Endodermal cell (in vitro differentiated cells): ENCODE data around the gene LNPEP. TPM values are rescaled to one million over a fixed set of nuclear protein-coding genes. Genes with fewer than 3 reads are reported as not detected.

Source experiments
- DNase-seq: peaks from one replicate; pipeline ENCODE4 v3.0.0-alpha.2; 2017
- H3K27ac ChIP-seq: 2 replicates; pipeline ENCODE4 v1.5.1; 2013; ENCODE audit warnings: mild to moderate bottlenecking, low read depth, low read length, moderate library complexity
- H3K27me3 ChIP-seq: 2 replicates; pipeline ENCODE4 v1.6.1; 2013; ENCODE audit warnings: mild to moderate bottlenecking, low read length, moderate library complexity; ENCODE audit not compliant: insufficient read depth, control insufficient read depth, poor library complexity, severe bottlenecking
- H3K36me3 ChIP-seq: 2 replicates; pipeline ENCODE4 v1.7.0; 2013; ENCODE audit warnings: mild to moderate bottlenecking, low read length, moderate library complexity; ENCODE audit not compliant: control insufficient read depth, insufficient read depth
- H3K4me1 ChIP-seq: one replicate; pipeline ENCODE4 v1.7.0; 2013; ENCODE audit warnings: low read length; ENCODE audit not compliant: control insufficient read depth, insufficient read depth
- H3K4me3 ChIP-seq: 2 replicates; pipeline ENCODE4 v1.5.1; 2013; ENCODE audit warnings: mild to moderate bottlenecking, low read length, moderate library complexity
- H3K9ac ChIP-seq: 2 replicates; pipeline ENCODE4 v1.6.1; 2013; ENCODE audit warnings: mild to moderate bottlenecking, low read length, moderate library complexity; ENCODE audit not compliant: poor library complexity, severe bottlenecking; ENCODE audit errors: extremely low read depth
- H3K9me3 ChIP-seq: 2 replicates; pipeline ENCODE4 v1.6.1; 2013; ENCODE audit warnings: mild to moderate bottlenecking, low read length, moderate library complexity; ENCODE audit not compliant: control insufficient read depth
- H3K27ac Mint-ChIP-seq: 2 replicates; pipeline ENCODE4 v1.8.0; 2020; ENCODE audit warnings: mixed read lengths
- H3K27me3 Mint-ChIP-seq: 2 replicates; pipeline ENCODE4 v1.8.0; 2021; ENCODE audit warnings: mild to moderate bottlenecking, mixed read lengths; ENCODE audit not compliant: insufficient read depth
- H3K36me3 Mint-ChIP-seq: 2 replicates; pipeline ENCODE4 v1.8.0; 2020; ENCODE audit warnings: low read depth, mixed read lengths
- H3K4me1 Mint-ChIP-seq: 2 replicates; pipeline ENCODE4 v1.8.0; 2020; ENCODE audit warnings: mixed read lengths
- H3K4me3 Mint-ChIP-seq: 2 replicates; pipeline ENCODE4 v1.8.0; 2020; ENCODE audit warnings: mild to moderate bottlenecking, moderate library complexity, mixed read lengths
- H3K9me3 Mint-ChIP-seq: 2 replicates; pipeline ENCODE4 v1.8.0; 2020; ENCODE audit warnings: mild to moderate bottlenecking, mixed read lengths
- CTCF ChIP-seq: fragments of 200-600 bp; sonication (generic); conservative IDR thresholded peaks from 2 replicates; pipeline ENCODE4 v1.5.0; 2021; ENCODE audit warnings: antibody characterized with exemption, mild to moderate bottlenecking
- WGBS, 2 experiments: methylation state at CpG; one replicate each; pipeline versions ENCODE4 v1.1.5 to v1.1.7; 2013; ENCODE audit warnings: missing lambda C conversion rate in 2 of 2, mixed read lengths in 1 of 2; ENCODE audit not compliant: insufficient coverage in 1 of 2, insufficient read length in 1 of 2; 5-methylcytosine and 5-hydroxymethylcytosine counted together
- total RNA-seq, 2 donors: library from RNA; stranded (reverse); fragmentation: NEBNext Ultra II Directional in 1 of 2; extraction: Animal tissue kit (Norgen Biotek cat#: 25700) in 1 of 2; gene quantifications; 2 replicates in 1 of 2; 3 replicates in 1 of 2; pipeline ENCODE4 v1.2.1, GENCODE V29; 2021

LNPEP gene
- total RNA-seq, 2 donors from 2014 or later: 11.2 to 12.3 TPM

DNA sequence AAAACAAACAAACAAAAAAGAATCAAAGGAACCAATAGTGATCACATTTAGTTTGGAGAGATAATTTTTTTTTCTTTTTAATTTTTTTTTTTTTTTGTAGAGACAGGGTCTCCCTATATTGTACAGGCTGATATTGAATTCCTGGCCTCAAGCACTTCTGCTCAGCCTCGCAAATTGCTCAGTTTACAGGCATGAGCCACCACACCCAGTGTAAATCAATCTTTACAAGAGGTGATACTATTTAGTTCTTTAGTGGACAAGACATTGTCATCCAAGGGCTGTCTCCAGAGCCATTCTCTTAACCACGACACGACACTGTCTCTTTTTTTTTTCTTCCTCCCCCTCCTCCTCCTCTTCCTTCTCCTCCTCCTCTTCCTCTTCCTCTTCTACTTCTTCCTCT, 30.0 kb upstream of the LNPEP start:
- H3K4me3 Mint-ChIP-seq: no peak overlapping the region
- H3K4me1 Mint-ChIP-seq: no peaks in the 10 kb centered on the region
- Histone ChIP-seq H3K27me3 (no peaks in the 10 kb centered on the region), H3K4me3 (no peak overlapping the region), H3K36me3 (no peaks in the 10 kb centered on the region), H3K9ac (no peak overlapping the region), H3K4me1 (no peaks in the 10 kb centered on the region), H3K9me3 (no peaks in the 10 kb centered on the region), H3K27ac (no peak overlapping the region)
- H3K9me3 Mint-ChIP-seq: no peaks in the 10 kb centered on the region
- no peaks in the 10 kb centered on the region for H3K36me3 Mint-ChIP-seq
- H3K27me3 Mint-ChIP-seq: no peaks in the 10 kb centered on the region
- no peak for DNase-seq
- H3K27ac Mint-ChIP-seq: no peak overlapping the region
- WGBS, 2 experiments: 96 to 100% methylated on average over 1 to 3 of the region's 3 CpGs
- TF ChIP-seq CTCF: no peak

DNA sequence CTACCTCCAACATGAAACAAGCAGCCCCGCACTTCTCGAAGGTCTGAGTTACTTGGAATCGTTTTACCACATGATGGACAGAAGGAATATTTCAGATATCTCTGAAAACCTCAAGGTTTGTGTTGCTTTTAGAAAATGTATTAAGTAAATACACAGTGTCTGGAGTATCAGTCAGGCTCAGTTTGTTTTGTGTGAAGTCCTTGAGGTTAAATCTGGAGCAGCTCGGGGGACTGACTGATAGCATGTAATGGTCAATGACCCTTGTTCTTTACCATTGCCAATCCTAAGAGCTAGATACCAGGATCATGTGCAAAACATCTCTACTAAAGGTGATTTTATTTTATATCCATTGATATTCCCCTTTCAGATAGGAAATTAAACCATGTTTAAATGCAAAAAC, 26.9 kb upstream of the LNPEP start:
- no peaks in the 10 kb centered on the region for H3K4me1 Mint-ChIP-seq

GRCh38 chr5:96909435-96909834, 26.4 kb upstream of the LNPEP start:
- Histone ChIP-seq H3K9ac (no peak overlapping the region), H3K4me3 (no peak overlapping the region), H3K27me3 (no peaks in the 10 kb centered on the region), H3K27ac (no peak overlapping the region), H3K4me1 (no peaks in the 10 kb centered on the region), H3K36me3 (no peaks in the 10 kb centered on the region), H3K9me3 (no peaks in the 10 kb centered on the region)
- Mint-ChIP-seq H3K27me3 (no peaks in the 10 kb centered on the region), H3K27ac (no peak overlapping the region), H3K4me3 (no peak overlapping the region), H3K4me1 (no peaks in the 10 kb centered on the region), H3K9me3 (no peaks in the 10 kb centered on the region), H3K36me3 (no peaks in the 10 kb centered on the region)
- no peak for TF ChIP-seq CTCF
- DNase-seq: no peak
- 90 to 91% methylated on average over 4 of the region's 4 CpGs for WGBS, 2 experiments

More for the DNA sequence above, 26.9 kb upstream of the LNPEP start:
- Histone ChIP-seq H3K27me3 (no peaks in the 10 kb centered on the region), H3K4me3 (no peak overlapping the region), H3K9me3 (no peaks in the 10 kb centered on the region), H3K4me1 (no peaks in the 10 kb centered on the region), H3K36me3 (no peaks in the 10 kb centered on the region), H3K27ac (no peak overlapping the region), H3K9ac (no peak overlapping the region)
- no peak overlapping the region for H3K4me3 Mint-ChIP-seq
- H3K9me3 Mint-ChIP-seq: no peaks in the 10 kb centered on the region
- DNase-seq: no peak
- no peak overlapping the region for H3K27ac Mint-ChIP-seq
- 85 to 86% methylated on average over 1 to 4 of the region's 4 CpGs for WGBS, 2 experiments
- no peak for TF ChIP-seq CTCF
- H3K27me3 Mint-ChIP-seq: no peaks in the 10 kb centered on the region
- no peaks in the 10 kb centered on the region for H3K36me3 Mint-ChIP-seq
